GM21528 (cell line): ENCODE data around the gene USP7.
A peak's percentile ranks its signal among the peaks of the same experiment; 100 is the strongest.

Experiments used
- ATAC-seq: cut with Tn5 transposase; IDR thresholded peaks from one replicate; pipeline ENCODE4 v1.9.1; 2021; ENCODE audit warnings: mild to moderate bottlenecking, moderate library complexity; ENCODE audit not compliant: unreplicated experiment, low FRiP score

Gene USP7

GRCh38 chr16:8955828-8956227 is 7.9 kb downstream of the USP7 start:
- no peak for ATAC-seq

GRCh38 chr16:8953064-8953463 is 10.6 kb downstream of the USP7 start:
- no peak for ATAC-seq

- ATAC-seq, result no peak
Measured at GRCh38 chr16:8952281-8952751, 11.4 kb downstream of the USP7 start.

- no peak for ATAC-seq
Measured at GRCh38 chr16:8951447-8952280, 12.0 kb downstream of the USP7 start.

GRCh38 chr16:8950580-8951077 is 13.1 kb downstream of the USP7 start:
- no peak for ATAC-seq

- no peak for ATAC-seq
Measured at GRCh38 chr16:8949536-8950418, 13.9 kb downstream of the USP7 start.

GRCh38 chr16:8948831-8949230 is 14.9 kb downstream of the USP7 start:
- ATAC-seq, result no peak

- no peak for ATAC-seq
Measured at GRCh38 chr16:8948069-8948593, 15.6 kb downstream of the USP7 start.

- ATAC-seq, result no peak
Measured at GRCh38 chr16:8946544-8946943, 17.2 kb downstream of the USP7 start.

- no peak for ATAC-seq
Measured at GRCh38 chr16:8945626-8946296, 17.9 kb downstream of the USP7 start.

- peak; percentile 74 for ATAC-seq
Measured at GRCh38 chr16:8943966-8944759, 19.5 kb downstream of the USP7 start.

GRCh38 chr16:8943001-8943763 is 20.5 kb downstream of the USP7 start:
- no peak for ATAC-seq

- ATAC-seq, result no peak
Measured at GRCh38 chr16:8941718-8942344, 21.9 kb downstream of the USP7 start.

GRCh38 chr16:8937803-8938202 is 25.9 kb downstream of the USP7 start:
- no peak for ATAC-seq

GRCh38 chr16:8936421-8936820 is 27.3 kb downstream of the USP7 start:
- ATAC-seq, result peak; percentile 83

- peak; percentile 32 for ATAC-seq
Measured at GRCh38 chr16:8935989-8936388, 27.7 kb downstream of the USP7 start.

- no peak for ATAC-seq
Measured at GRCh38 chr16:8934601-8935000, 29.1 kb downstream of the USP7 start.

GRCh38 chr16:8931859-8932258 is 31.8 kb downstream of the USP7 start:
- no peak for ATAC-seq
